ENCODE measurements around the gene ZNF791.

GRCh38 chr19:12669270-12670158 is 58.8 kb downstream of the ZNF791 start:
- TF ChIP-seq CTCF (IDR thresholded peaks at IDR 0.05): no peak
- peak; percentile 65 to 79 for TF ChIP-seq POLR2AphosphoS5 (IDR thresholded peaks at IDR 0.05)

All from upper lobe of left lung (tissue), 4 donors.